ENCODE measurements around the gene EIF4G2.

DNA sequence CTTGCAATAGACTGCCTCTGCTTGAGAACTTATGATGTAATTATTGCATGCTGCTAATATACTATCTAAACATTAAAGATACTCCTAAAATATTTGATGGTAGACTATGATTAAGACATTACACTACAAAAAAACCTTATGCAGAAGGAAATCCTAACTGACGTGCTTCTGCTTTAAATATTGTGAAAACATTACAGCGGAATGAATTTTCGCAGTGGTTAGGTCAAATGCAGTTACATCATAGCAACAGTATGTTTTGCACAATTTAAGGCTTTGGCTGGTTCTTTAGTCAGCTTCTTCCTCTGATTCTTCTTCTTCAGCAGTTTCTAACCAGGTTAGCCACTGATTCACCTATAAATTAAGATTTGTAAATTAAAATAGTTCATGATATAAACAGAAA is 11.2 kb downstream of the EIF4G2 start:
- no peak for TF ChIP-seq POLR2A (IDR thresholded peaks at IDR 0.05)
- TF ChIP-seq, protein P1, sequence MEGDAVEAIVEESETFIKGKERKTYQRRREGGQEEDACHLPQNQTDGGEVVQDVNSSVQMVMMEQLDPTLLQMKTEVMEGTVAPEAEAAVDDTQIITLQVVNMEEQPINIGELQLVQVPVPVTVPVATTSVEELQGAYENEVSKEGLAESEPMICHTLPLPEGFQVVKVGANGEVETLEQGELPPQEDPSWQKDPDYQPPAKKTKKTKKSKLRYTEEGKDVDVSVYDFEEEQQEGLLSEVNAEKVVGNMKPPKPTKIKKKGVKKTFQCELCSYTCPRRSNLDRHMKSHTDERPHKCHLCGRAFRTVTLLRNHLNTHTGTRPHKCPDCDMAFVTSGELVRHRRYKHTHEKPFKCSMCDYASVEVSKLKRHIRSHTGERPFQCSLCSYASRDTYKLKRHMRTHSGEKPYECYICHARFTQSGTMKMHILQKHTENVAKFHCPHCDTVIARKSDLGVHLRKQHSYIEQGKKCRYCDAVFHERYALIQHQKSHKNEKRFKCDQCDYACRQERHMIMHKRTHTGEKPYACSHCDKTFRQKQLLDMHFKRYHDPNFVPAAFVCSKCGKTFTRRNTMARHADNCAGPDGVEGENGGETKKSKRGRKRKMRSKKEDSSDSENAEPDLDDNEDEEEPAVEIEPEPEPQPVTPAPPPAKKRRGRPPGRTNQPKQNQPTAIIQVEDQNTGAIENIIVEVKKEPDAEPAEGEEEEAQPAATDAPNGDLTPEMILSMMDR (IDR thresholded peaks at IDR 0.05): no peak
- no peak for TF ChIP-seq EP300 (IDR thresholded peaks at IDR 0.05)
- TF ChIP-seq POLR2AphosphoS5 (IDR thresholded peaks at IDR 0.05): no peak
